HCT116 (cell line): Measurements from ENCODE around the gene CYGB. TPM values are rescaled to one million over a fixed set of nuclear protein-coding genes. Genes with fewer than 3 reads are reported as not detected.
"Not testable (repeated sequence)": the region's sequence is repeated elsewhere in the genome, so short reads cannot be mapped to it uniquely, and the experiment has no call there.

Source experiments
- ATAC-seq: fragments of 200-7000 bp; cut with Tn5 transposase; 2 replicates; pipeline ENCODE4 v1.9.1; 2020; ENCODE audit warnings: mild to moderate bottlenecking, moderate library complexity
- BruUV-seq: library from RNA; stranded (reverse); fragments of 400-500 nt; replicated peaks from 2 replicates; lab custom pipeline; 2021; lab: Mats Ljungman, UMichigan
- CTCF ChIA-PET: fragments of 300-600 bp; sonication (Branson Sonifier 250); formaldehyde crosslinking; loops from one replicate; lab custom pipeline; 2021; ENCODE audit warnings: antibody characterized with exemption; lab: Charles Lee
- POLR2A ChIA-PET: fragments of 300-600, 350-600 bp; sonication (Branson Sonifier 250); formaldehyde crosslinking; loops from one replicate; lab custom pipeline; 2021; ENCODE audit warnings: antibody characterized with exemption; lab: Charles Lee
- RAD21 ChIA-PET, 2 experiments: fragments of 300-600 bp; sonication (Branson Sonifier 250); formaldehyde crosslinking; loops; one replicate each; lab custom pipeline; 2023; ENCODE audit warnings: low total read pairs in 2 of 2; ENCODE audit not compliant: uncharacterized antibody in 2 of 2, unreplicated experiment in 2 of 2, low non-redundant PET in 1 of 2; lab: Charles Lee
- DNase-seq: peaks from one replicate; pipeline ENCODE4 v3.0.0-alpha.2; 2010; ENCODE audit warnings: low read depth, low spot score
- H2AFZ ChIP-seq: fragments of 200-600 bp; shearing (Covaris generic), sonication (generic); 2 replicates; pipeline ENCODE4 v1.6.1; 2017; ENCODE audit warnings: low read depth, mixed run types, mixed read lengths, antibody characterized with exemption, low read length; ENCODE audit not compliant: poor library complexity, severe bottlenecking
- H3K27ac ChIP-seq: 2 replicates; pipeline ENCODE4 v1.5.1; 2012; ENCODE audit warnings: low read depth, low read length
- H3K27me3 ChIP-seq: fragments of 200-600 bp; sonication (generic); 2 replicates; pipeline ENCODE4 v1.6.1; 2016; ENCODE audit warnings: mixed run types, low read length, mixed read lengths; ENCODE audit not compliant: insufficient read depth
- H3K36me3 ChIP-seq, 2 experiments: fragments of 200-500 bp in 1 of 2; fragments of 200-600 bp in 1 of 2; sonication (Bioruptor generic) in 1 of 2; sonication (generic) in 1 of 2; 2 replicates each; pipeline versions ENCODE4 v1.5.1 to v1.6.1; 2014 to 2016; ENCODE audit warnings: low read length in 2 of 2, inconsistent platforms in 1 of 2, mixed read lengths in 1 of 2, mixed run types in 1 of 2; ENCODE audit not compliant: insufficient read depth in 2 of 2, control insufficient read depth in 1 of 2
- H3K4me1 ChIP-seq, 2 experiments: fragments of 200-600 bp in 1 of 2; sonication (generic) in 1 of 2; 2 replicates each; pipeline versions ENCODE4 v1.5.1 to v1.6.1; 2012 to 2017; ENCODE audit warnings: low read length in 2 of 2, inconsistent platforms in 1 of 2, mild to moderate bottlenecking in 1 of 2, mixed read lengths in 1 of 2, mixed run types in 1 of 2, moderate library complexity in 1 of 2; ENCODE audit not compliant: insufficient read depth in 2 of 2, control insufficient read depth in 1 of 2
- H3K4me2 ChIP-seq: fragments of 200-600 bp; sonication (generic); 2 replicates; pipeline ENCODE4 v1.6.1; 2017; ENCODE audit warnings: mixed run types, low read length, mixed read lengths
- H3K4me3 ChIP-seq, 2 experiments: fragments of 200-600 bp in 1 of 2; sonication (generic) in 1 of 2; replicated peaks in 1 of 2; 2 replicates each; pipeline ENCODE4 v1.5.1; 2011 to 2016; ENCODE audit warnings: low read length in 2 of 2, control low read depth in 1 of 2, low read depth in 1 of 2, mild to moderate bottlenecking in 1 of 2, mixed read lengths in 1 of 2, mixed run types in 1 of 2
- H3K79me2 ChIP-seq: fragments of 200-600 bp; sonication (generic); 2 replicates; pipeline ENCODE4 v1.6.1; 2017; ENCODE audit warnings: mild to moderate bottlenecking, mixed run types, low read length, moderate library complexity, mixed read lengths; ENCODE audit not compliant: insufficient read depth
- H3K9ac ChIP-seq: fragments of 200-600 bp; sonication (generic); 2 replicates; pipeline ENCODE4 v1.6.1; 2016; ENCODE audit warnings: low read length, mixed read lengths
- H3K9me2 ChIP-seq: fragments of 200-600 bp; sonication (generic), shearing (Covaris generic); 2 replicates; pipeline ENCODE4 v1.6.1; 2017; ENCODE audit warnings: mixed run types, mild to moderate bottlenecking, moderate library complexity; ENCODE audit not compliant: insufficient read depth
- H3K9me3 ChIP-seq, 2 experiments: fragments of 200-500 bp in 1 of 2; fragments of 200-600 bp in 1 of 2; sonication (Bioruptor generic) in 1 of 2; sonication (generic) in 1 of 2; 2 replicates each; pipeline ENCODE4 v1.6.1; 2014 to 2017; ENCODE audit warnings: low read length in 2 of 2, mixed read lengths in 2 of 2, inconsistent platforms in 1 of 2, low read depth in 1 of 2, mild to moderate bottlenecking in 1 of 2, mixed run types in 1 of 2, moderate library complexity in 1 of 2; ENCODE audit not compliant: control insufficient read depth in 1 of 2, insufficient read depth in 1 of 2
- H4K20me1 ChIP-seq: fragments of 200-600 bp; sonication (generic), shearing (Covaris generic); 2 replicates; pipeline ENCODE4 v1.6.1; 2017; ENCODE audit warnings: mixed run types, mild to moderate bottlenecking, moderate library complexity; ENCODE audit not compliant: insufficient read depth
- EGR1 ChIP-seq: IDR thresholded peaks from 2 replicates; pipeline ENCODE4 v1.6.1; 2012; ENCODE audit warnings: low read depth
- ELF1 ChIP-seq: IDR thresholded peaks from 2 replicates; pipeline ENCODE4 v1.6.1; 2012; ENCODE audit warnings: low read depth, borderline replicate concordance
- SRF ChIP-seq: IDR thresholded peaks from 2 replicates; pipeline ENCODE4 v1.6.1; 2012; ENCODE audit warnings: low read depth
- intact Hi-C: fragments of 100-400 bp; cut with micrococcal nuclease; formaldehyde crosslinking; loops from 2 replicates; pipeline ENCODE4 v1.10.0; 2022
- total RNA-seq: library from RNA; stranded (reverse); gene quantifications from one replicate; pipeline ENCODE4 v1.2.1, GENCODE V29; 2021; ENCODE audit not compliant: unreplicated experiment

The CYGB gene
- total RNA-seq, 1 experiment from 2014 or later = 0.66 TPM

- no peak overlapping the region for H3K4me3 ChIP-seq
- H3K27me3 ChIP-seq = no peaks in the 10 kb centered on the region
- TF ChIP-seq SRF = no peak
- TF ChIP-seq EGR1 = no peak
- no peak for TF ChIP-seq ELF1
- ChIA-PET RAD21 (no interaction called here), CTCF (interaction anchor here (1.1 to 1.7 kb wide), 2 partner anchors 64 to 121 kb away, joined by 3 to 5 read pairs; no protein-coding TSS in a partner anchor), POLR2A (interaction anchor here (1.7 to 4.0 kb wide), 4 partner anchors 20 to 64 kb away, joined by 5 to 23 read pairs (median 6); partner anchors contain the start of gene PRCD)
- H3K36me3 ChIP-seq = peaks cover 31 to 60% of the 10 kb centered on the region in 2 experiments
- intact Hi-C loops = no loop called here
- peak overlapping the region; percentile 87; the same call in 1 of the 2 replicates for H3K4me2 ChIP-seq
- H3K79me2 ChIP-seq = peaks cover 65% of the 10 kb centered on the region
- no TSS peak for BruUV-seq
- H2AFZ ChIP-seq = no peak overlapping the region
- no peak for ATAC-seq
- H3K9me2 ChIP-seq = no peaks in the 10 kb centered on the region
- no peaks in the 10 kb centered on the region for H3K9me3 ChIP-seq
- peak overlapping the region; percentile 15; the same call in 1 of the 2 replicates for H3K9ac ChIP-seq
- H4K20me1 ChIP-seq = peaks cover 36% of the 10 kb centered on the region; the same call in 1 of the 2 replicates
- H3K4me1 ChIP-seq = peaks cover 12 to 41% of the 10 kb centered on the region in 2 experiments; a peak in 3 of 4 replicates
- no peak for DNase-seq
- peak overlapping the region; percentile 25; the same call in 1 of the 2 replicates for H3K27ac ChIP-seq
Measured at GRCh38 chr17:76560036-76560876, 22.7 kb upstream of the CYGB start.

GRCh38 chr17:76559460-76559859 lies 22.0 kb upstream of the CYGB start:
- ATAC-seq, RAD21 ChIA-PET: not testable (repeated sequence)
- H3K4me1 ChIP-seq = peaks cover 12 to 41% of the 10 kb centered on the region in 2 experiments; a peak in 3 of 4 replicates

More at GRCh38 chr17:76559460-76559859, 22.0 kb upstream of the CYGB start:
- H3K9me3 ChIP-seq, H3K27me3 ChIP-seq, H3K9me2 ChIP-seq, BruUV-seq, H2AFZ ChIP-seq, DNase-seq, intact Hi-C loops: not testable (repeated sequence)
- peaks cover 31% of the 10 kb centered on the region; the same call in 1 of the 2 replicates for H4K20me1 ChIP-seq
- peak overlapping the region; percentile 87 for H3K27ac ChIP-seq
- peak overlapping the region; percentile 94 to 96 for H3K4me3 ChIP-seq
- ChIA-PET POLR2A (interaction anchor here (1.7 to 4.0 kb wide), 3 partner anchors 19 to 65 kb away, joined by 5 to 23 read pairs (median 8); partner anchors contain the start of gene PRCD), CTCF (interaction anchor here (1.7 to 3.9 kb wide), 3 partner anchors 54 to 122 kb away, joined by 5 to 31 read pairs (median 21); no protein-coding TSS in a partner anchor)
- H3K9ac ChIP-seq = peak overlapping the region; percentile 99; the same call in 1 of the 2 replicates
- H3K4me2 ChIP-seq = peak overlapping the region; percentile 87
- H3K36me3 ChIP-seq = peaks cover 27 to 52% of the 10 kb centered on the region in 2 experiments
- H3K79me2 ChIP-seq = peaks cover 58% of the 10 kb centered on the region
